Measurements from ENCODE around the gene ATG14.
"Not testable (repeated sequence)": the region's sequence is repeated elsewhere in the genome, so short reads cannot be mapped to it uniquely, and the experiment has no call there.

ATG14 gene, protein sequence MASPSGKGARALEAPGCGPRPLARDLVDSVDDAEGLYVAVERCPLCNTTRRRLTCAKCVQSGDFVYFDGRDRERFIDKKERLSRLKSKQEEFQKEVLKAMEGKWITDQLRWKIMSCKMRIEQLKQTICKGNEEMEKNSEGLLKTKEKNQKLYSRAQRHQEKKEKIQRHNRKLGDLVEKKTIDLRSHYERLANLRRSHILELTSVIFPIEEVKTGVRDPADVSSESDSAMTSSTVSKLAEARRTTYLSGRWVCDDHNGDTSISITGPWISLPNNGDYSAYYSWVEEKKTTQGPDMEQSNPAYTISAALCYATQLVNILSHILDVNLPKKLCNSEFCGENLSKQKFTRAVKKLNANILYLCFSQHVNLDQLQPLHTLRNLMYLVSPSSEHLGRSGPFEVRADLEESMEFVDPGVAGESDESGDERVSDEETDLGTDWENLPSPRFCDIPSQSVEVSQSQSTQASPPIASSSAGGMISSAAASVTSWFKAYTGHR

DNA sequence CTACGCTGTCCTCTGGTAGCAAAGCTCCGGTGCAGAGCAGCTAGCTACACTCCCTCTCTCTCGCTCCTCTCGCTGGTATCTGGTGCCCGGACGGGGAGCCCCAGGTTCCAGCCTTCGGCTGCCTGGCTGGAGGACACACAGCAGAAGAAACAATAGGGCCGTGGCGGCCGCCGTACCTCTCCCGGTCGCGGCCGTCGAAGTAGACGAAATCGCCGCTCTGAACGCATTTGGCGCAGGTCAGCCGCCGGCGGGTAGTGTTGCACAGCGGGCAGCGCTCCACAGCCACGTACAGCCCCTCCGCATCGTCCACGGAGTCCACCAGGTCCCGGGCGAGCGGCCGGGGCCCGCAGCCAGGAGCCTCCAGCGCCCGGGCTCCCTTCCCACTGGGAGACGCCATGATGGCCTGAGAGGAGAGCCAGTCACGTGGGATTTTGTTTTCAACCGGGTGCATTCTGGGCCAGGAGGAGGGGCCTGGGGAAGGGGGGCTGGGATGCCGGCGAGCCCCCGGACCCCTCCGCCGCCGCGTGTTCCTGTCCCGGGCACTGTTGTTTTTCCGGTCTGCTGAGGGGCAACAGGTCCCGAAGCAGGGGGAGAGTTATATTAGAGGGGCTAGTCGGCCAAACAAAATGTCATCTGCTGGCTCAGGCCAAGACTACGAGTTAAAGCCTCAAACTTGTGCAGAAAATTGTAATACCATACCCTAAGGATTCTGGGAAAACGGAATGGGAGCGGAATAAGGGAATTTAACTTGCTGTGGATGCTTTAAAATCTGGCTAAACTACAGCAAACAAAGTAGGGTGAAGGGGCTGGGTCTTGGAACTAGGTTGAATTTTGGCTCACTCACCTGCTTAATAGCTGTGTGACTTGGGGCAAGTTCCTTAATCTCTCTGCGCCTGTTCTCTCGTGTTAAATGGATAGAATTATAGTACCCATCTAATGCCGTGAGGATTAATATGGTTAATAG is at the start of gene ATG14:
ATG14 (minus strand) TSS at position 405 of the 964 bp plus-strand sequence; CDS start at position 397, 8 bp downstream.
- DNase-seq (ENCODE audit: low read depth in 3 of 3, low spot score in 1 of 3) = peak; percentile 24 to 59 (median 35)

DNA sequence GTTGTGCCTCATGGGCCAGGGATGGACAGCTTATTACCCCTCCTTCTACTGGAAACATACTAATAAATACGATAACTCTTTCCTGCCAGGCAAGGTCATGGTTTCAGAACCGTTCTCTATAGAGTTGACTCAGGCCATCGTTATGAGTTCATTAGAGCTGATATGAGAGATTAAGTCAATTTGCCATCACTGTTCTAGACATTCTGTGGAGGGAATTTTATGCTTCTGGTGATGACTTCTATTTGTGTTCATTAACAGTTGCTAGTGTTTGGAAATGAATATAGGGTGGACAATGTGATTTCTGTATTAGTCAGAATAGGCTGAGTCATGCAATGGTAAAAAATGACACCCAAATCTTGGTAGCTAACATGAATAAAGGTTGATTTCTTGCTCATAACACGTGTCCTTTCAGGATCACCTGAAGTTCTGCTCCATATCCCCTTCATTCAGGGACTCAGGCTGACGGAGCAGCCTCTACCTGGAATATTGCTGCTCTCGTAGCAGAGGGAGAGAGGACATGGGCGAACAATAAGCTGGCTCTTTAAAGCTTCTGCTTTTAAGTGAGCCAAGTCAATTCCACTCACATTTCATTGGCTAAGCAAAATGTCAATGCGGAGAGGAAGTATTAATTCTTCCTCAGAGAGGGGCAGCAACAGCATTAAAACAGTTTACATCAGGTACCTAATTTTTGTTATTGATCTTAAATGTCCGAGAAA is 47.3 kb upstream of the ATG14 start:
- DNase-seq (ENCODE audit: low read depth in 3 of 3, low spot score in 1 of 3) = no peak

DNA sequence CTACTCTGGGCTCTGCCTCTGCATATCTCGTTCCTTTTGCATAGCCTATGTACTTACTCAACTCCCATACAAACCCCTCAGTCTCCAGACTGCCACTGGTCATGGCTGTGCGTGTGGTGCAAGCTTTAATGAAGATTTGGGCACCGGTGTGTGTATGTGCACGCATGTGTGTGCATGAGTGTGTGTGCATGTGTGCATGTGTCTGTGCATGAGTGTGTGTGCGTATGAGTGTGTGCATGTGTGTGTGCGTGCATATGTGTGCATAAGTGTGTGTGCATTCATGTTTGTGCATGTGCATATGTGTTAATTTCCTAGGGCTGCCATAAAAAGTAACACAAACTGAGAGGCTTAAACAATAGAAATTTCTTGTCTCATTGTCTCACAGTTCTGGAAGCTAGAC is 45.9 kb upstream of the ATG14 start:
- DNase-seq (ENCODE audit: low read depth in 3 of 3, low spot score in 1 of 3) = no peak

DNA sequence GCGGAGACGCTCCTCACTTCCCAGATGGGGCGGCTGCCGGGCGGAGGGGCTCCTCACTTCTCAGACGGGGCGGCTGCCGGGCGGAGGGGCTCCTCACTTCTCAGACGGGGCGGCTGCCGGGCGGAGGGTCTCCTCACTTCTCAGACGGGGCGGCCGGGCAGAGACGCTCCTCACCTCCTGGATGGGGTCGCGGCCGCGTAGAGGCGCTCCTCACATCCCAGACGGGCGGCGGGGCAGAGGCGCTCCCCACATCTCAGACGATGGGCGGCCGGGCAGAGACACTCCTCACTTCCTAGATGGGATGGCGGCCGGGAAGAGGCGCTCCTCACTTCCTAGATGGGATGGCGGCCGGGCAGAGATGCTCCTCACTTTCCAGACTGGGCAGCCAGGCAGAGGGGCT is 44.8 kb upstream of the ATG14 start:
- not testable (repeated sequence) for DNase-seq (ENCODE audit: low read depth in 3 of 3, low spot score in 1 of 3)

DNA sequence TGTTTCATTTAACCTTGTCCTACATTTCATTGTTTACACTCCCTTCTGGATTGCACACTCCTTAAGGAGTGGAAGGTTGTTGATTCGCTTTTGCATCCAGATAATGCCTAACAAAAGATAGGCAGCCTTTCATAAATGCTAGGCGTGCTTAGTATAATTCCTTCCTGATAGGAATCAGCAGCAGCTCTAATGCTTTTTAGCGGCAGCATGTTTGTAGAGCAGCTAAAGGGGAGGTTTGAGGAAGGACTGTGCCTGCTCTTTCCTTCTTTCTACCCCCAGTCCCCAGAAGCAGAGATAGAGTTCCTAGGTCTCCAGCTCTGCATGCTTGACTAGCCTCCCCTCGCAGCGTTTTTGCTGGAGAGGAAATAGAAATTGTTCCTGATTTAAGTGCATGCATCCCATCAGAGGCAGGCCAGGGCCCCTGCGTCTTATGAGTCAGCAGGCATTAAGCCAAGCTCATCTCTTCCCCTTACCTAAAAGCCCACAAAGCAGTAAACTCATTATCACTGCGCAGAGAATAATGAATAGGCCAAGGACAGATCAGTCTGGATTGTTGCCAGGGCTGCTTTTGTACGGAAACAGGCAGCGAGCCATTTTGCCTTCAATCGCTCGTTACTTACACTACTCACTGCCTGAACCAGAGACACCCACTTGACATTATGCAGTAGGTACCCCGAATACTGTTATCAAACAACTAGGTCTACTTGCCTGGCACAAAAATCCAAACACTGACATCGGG is 42.8 kb upstream of the ATG14 start:
- no peak for DNase-seq (ENCODE audit: low read depth in 3 of 3, low spot score in 1 of 3)

DNA sequence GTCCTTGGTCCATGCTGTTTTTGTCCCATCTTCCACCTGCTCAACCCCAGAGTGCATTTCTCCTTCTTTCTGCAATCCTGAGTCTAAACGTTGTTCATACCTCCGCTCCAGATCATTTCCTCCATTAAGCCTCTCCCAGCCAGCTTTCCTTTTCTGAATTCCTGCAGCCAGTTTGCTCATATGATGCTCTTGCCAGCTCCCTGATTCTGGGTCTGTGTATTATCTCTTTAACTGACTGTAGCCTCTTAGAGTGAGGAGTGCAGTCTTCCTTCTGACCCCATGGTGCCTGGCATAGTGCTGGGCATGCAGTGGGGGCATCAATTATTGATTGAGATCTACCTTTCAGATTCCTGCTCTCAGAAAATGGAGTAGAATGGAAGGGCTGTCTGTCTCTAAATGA is 40.3 kb upstream of the ATG14 start:
- no peak for DNase-seq (ENCODE audit: low read depth in 3 of 3, low spot score in 1 of 3)

DNA sequence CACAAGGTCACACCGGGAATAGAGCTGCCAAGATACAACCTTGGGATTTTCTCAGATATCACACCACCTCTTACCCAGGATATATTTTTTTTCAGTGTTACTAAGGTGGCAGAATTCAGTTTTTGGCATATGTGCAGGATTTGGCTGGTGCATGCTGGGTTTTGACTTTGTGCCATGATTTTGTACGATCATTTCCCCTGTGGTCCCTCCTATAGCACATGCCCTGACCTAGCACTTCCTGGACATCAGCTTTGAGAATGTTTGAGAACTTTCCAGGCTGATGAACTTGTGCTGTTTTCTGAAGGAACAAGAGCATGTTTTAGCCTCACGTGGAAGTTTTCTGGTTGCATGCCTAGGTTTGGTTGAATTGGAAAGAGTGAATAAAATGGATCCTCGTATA is 39.8 kb upstream of the ATG14 start:
- DNase-seq (ENCODE audit: low read depth in 3 of 3, low spot score in 1 of 3) = no peak

DNA sequence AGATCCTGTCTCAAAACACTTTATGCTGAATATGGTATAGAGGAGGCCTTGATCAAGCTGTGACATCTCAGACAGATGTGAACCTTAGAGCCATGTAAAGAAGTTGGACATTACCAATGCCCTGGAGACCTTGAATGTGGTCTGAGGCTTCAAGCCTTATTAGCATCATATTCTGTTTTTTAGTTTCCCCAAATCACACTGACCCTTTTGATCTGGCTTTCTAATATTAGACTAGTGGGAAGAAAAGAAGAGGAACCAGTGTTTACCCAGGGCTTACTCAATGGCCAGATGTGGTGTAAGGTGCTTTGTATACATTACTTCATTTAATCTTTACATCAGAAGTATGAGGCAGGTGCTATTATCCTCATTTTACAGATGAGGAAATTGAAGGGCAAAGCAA is 39.4 kb upstream of the ATG14 start:
- no peak for DNase-seq (ENCODE audit: low read depth in 3 of 3, low spot score in 1 of 3)

DNA sequence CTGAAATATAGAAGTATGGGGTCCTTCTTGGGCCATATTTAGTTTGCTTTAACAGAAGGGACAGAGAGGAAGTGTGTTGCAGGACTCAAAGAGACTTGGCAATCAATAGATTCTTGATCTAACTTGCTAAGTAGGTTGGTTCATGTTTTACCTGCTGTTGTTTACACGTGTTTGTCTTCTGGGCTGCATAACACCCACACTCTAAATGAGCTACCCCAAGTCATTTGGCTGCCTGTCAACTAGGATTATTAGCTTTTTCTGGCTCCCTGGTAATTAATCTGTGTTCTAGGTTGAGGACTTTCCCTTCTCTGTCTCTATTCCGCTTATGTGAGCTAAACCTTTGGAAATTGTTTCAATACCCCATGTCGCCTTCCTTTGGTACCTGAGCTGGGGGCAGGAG is 38.9 kb upstream of the ATG14 start:
- no peak for DNase-seq (ENCODE audit: low read depth in 3 of 3, low spot score in 1 of 3)

DNA sequence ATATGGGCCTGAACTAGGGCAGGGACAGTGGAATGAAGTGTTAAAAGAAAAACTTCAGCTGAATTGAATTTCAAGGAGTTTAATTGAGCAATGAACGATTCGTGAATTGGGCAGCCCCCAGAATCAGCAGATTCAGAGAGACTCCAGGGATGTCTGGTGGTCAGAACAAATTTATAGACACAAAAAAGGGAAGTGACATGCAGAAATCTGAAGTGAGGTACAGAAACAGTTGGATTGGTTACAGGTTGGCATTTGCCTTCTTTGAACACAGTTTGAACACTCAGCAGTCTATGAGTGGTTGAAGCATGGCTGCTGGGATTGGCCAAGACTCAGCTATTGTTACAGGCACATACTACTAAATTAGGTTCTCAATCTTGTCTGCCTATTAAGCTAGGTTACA is 38.5 kb upstream of the ATG14 start:
- DNase-seq (ENCODE audit: low read depth in 3 of 3, low spot score in 1 of 3) = no peak

DNA sequence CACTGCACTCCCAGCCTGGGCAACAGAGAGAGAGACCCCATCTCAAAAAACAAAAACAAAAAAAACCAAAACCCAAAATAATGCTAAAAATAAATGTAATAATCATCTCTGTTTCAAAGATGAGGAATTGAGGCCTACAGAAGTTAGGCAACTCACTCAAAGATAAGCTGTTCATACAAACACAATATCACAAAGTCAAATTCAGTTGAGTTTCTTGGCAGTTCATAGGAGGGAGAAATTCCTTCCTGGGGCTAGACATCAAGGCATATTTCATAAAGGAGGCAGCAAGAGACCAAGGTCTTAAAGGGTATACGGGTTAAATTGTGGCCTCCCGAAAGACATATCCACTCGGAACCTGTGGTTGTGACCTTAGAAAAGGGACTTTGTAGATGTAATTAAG is 37.5 kb upstream of the ATG14 start:
- DNase-seq (ENCODE audit: low read depth in 3 of 3, low spot score in 1 of 3) = no peak

DNA sequence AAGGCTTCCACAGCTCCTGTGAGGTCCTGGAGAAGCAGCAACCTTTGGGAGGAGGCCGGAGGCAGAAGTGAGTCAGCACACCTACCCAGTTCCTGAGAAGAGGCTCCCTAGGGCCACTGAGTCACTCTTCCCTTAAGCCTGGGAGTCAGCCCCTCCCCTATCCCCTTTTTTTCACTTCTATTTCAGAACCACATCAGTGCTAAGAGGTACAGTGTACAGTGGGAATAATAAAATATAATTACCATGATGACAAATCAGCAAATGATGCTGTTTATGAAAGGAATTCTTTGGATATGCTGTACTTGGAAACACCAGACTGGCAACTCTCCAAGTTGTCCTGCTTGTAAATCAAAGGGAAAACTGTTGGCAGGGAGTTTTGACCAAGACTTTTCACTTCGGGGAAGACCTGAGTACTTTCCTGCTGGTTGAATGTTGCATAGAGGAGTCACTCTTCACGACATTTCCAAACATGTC is 36.5 kb upstream of the ATG14 start:
- no peak for DNase-seq (ENCODE audit: low read depth in 3 of 3, low spot score in 1 of 3)

DNA sequence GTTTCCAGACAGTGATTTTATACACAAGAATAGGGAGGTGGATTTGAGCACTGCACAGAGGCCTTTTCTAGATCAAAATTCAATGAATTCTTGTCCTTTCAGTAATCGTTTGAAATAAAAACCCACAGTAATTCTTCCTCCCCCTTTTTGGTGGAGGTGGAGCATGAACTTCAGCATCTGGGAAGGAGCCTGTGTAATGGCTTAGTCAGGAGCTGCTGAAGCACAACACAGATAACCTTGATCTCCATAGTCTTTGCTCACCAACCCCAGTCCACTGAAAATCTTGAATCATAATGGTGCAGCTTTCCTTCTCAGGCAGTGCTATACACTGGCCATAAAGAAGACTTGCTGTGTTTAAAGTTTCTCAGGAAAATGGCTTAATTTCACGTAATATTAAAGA is 35.2 kb upstream of the ATG14 start:
- no peak for DNase-seq (ENCODE audit: low read depth in 3 of 3, low spot score in 1 of 3)

DNA sequence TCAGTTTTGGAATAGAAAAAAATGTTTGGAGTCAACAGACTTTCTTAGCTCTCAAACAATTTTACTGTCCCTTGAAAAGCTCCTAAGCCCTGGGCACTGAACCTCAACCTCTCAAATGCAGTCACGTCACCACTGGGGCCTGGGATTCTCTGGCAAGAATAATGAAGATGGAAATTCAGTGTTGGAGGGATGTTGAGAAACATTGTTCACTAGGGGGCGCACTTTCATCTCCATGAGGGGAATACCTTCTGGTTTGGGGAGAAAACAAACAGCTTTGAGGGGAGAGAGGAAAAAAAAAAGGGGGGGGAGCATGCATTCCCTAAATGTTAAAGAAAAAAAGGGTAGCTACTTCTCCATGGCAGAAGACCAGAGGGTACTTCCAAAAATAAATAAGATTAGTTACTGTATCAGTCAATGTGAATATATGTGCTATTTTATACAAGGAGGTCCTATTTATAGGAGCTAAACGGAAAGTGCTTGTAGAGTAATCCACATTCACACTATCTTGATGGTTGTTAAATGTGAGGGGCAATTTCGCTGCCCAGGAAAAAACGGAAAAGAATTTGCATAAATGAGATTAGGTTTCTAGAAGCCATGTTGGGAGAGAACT is 34.6 kb upstream of the ATG14 start:
- DNase-seq (ENCODE audit: low read depth in 3 of 3, low spot score in 1 of 3) = peak in 2 of 3 donors; percentile 11 to 13

DNA sequence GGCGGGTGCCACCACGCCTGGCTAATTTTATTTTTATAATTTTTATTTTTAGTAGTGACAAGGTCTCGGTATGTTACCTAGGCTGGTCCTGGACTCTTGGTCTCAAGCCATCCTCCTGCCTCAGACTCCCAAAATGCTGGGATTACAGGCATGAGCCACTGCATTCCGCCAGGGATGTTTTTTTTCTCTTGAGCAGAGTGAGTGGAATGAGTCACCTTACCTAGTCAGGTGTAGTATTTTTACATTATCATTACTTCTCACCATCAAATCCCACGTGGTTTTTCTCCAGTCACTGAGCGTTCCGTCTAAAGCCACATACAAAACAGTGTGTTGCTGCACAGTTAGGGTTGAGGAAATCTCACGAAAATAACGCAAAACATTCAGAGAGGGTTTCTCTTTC is 29.7 kb upstream of the ATG14 start:
- no peak for DNase-seq (ENCODE audit: low read depth in 3 of 3, low spot score in 1 of 3)

DNA sequence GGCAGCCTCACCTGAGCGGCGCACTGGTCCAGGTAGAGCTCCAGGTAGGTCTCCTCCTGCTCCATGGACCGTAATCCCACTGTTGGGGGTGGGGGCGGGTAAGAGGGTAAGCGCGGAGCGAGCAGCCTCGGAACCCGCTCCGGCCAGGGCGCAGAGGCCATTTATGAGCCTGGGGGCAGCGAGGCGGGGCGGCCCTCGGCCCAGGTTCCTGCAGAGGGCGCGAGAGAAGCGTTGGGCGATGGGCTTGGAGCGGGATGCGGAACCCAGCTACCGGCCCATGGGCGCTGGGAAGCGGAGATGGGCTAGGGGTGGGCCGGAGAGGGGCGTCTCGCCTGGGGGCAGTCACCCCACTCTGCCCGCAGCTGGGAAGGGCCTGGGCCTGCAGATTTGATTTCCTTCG is 28.8 kb upstream of the ATG14 start, which contains the start of gene TBPL2:
TBPL2 (minus strand) TSS at position 232 of the 400 bp plus-strand sequence; CDS start at position 65, 167 bp downstream.
- no peak for DNase-seq (ENCODE audit: low read depth in 3 of 3, low spot score in 1 of 3)

DNA sequence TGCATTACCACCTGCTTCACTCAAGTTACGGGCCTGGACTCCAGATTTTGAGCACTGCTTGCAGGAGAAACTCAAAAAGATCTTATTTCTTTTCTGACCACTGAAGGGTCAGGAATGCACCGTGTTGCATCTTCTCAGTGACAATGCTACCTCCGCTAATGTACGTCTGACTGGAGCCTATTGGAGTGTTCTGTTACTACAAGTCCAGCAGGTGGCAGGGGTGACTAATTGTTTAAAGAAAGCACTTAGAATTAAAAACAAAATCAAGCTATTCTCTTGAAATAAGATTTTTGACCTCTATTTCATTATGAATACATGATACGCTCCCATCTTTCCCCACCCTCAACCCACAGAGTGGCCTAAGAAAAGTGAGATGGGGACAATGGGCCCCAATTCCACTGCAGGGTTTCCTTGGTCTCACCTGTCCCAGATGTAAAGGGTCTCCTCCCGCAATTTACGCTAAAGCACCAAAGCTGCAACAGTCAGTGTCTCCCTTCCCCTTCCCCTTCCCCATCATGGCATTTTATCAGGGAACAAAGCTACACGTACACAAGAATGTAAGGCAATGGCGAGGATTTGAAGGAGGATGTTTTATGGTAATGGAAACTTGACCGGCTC is 26.5 kb upstream of the ATG14 start:
- DNase-seq (ENCODE audit: low read depth in 3 of 3, low spot score in 1 of 3) = no peak

DNA sequence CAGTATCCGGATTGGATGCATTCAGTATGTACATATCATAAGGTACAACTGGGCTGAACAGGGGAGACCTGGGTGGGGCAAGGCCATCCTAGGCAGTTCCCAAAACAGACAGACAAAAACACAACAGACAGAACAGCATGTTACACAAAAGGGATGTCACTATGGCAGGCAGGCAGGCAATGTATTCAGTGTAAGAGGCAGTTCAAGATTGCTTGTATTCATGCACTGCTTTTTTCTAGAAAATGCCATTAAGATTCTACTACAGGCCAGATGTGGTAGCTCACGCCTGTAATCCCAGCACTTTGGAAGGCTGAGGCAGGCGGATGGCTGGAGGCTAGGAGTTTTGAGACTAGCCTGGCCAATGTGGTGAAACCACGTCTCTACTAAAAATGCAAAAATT is 25.3 kb upstream of the ATG14 start:
- DNase-seq (ENCODE audit: low read depth in 3 of 3, low spot score in 1 of 3) = no peak

DNA sequence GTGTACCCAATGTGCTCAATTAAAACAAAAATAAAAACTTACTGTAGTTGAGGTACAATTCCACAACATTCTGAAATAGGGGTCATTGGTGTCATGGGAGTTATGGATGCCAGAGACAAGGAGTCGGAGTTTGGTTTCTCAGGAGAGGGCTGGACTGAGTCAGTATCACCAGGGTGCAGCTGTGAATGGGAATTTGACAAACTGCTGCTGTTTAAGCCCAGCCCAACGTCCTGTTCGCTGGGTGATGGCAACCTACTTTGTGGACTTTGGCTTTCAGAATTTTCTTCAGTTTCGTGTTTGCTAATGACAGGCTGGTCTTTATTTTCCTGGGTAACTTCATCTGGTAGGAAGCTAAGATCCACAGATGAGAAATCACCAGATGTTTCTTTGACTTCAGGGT is 24.9 kb upstream of the ATG14 start:
- DNase-seq (ENCODE audit: low read depth in 3 of 3, low spot score in 1 of 3) = no peak

DNA sequence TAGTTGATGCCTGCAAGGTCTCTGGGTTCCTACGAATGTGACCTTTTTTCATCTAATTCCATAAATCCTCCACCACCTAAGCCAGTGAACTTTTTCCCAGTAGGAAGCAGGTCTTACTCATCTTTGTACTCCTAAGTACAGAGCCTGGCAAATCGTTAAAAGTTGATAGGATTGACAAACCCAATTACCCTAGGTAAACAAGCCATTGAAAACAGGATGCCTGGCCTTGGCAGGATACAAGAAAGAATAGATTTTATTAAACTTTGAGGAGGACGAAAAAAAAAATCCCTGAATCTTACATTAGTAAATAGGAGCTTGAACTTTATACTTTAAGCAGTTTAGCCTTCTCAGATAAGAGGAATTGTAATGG is 23.2 kb upstream of the ATG14 start:
- no peak for DNase-seq (ENCODE audit: low read depth in 3 of 3, low spot score in 1 of 3)

Data from stimulated activated CD4-positive, alpha-beta T cell treated with anti-CD3 and anti-CD28 coated beads, TNF-alpha, amount 100 ng/mL, for 1 hour (primary cell).